Mesenteric fat pad (tissue), 1 donor: ENCODE data around the gene PODXL2. TPM values are rescaled to one million over a fixed set of nuclear protein-coding genes. Genes with fewer than 3 reads are reported as not detected.

Experiments
- DNase-seq: peaks from one replicate; pipeline ENCODE4 v3.0.0-alpha.2; 2020; ENCODE audit warnings: low spot score
- microRNA-seq: library from miRNA; unstranded; fragments of <30 nt; microRNA quantifications from one replicate; pipeline ENCODE4 v1.2.0, GENCODE V29; 2020; ENCODE audit warnings: borderline number of aligned reads
- total RNA-seq: library from RNA; stranded (reverse); fragmentation: NEBNext Ultra II Directional; extraction: Animal tissue kit (Norgen Biotek cat#: 25700); gene quantifications from one replicate; pipeline ENCODE4 v1.2.1, GENCODE V29; 2021
- donor health status: DM: yes; HTN: yes; CAD: no.

The PODXL2 gene
- total RNA-seq, 1 donor from 2014 or later, result 2.5 TPM

DNA sequence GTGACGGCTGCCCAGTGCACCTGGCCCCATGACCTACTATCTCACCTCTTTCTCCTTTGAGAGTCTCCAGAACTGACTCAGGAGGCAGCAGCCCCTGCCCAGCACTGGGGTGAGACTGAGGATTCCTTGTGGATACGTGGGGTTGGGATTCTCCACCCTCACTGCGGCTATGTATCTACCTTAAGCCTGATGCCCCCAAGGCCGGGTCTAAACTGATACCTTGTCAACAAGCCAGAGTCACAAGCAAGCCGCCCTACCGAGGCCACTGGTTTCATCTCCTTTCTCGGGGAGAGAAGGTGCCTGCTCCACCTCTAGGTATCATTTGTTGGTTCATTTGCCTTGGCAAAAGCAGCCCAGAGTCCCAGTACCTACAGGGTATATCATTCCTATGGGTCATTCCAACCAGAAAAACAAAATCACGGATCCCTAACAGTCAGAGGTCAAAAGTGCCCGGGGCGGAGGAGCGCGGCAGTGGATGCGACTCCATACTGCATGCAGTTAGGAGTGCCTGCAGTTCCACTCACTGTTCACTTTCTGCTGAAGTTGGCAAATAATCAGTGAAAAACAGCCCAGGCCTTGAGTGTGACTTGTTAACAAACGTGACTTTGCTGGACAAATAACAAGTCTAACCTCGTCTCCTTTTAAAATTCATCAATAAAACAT lies 91.3 kb downstream of the PODXL2 start:
- DNase-seq, result peak; percentile 83

GRCh38 chr3:127720985-127721935 lies 92.3 kb downstream of the PODXL2 start:
- peak; percentile 81 for DNase-seq

GRCh38 chr3:127722091-127722784 lies 93.3 kb downstream of the PODXL2 start:
- DNase-seq, result peak; percentile 74

Small RNA genes lying within 50 kb of the gene (microRNA-seq; reads per million reads assigned to microRNA genes)
- not detected for gene MIR7976

Other genes starting within 250 kb of the PODXL2 start
- 24.6 TPM for gene TPRA1, start 38.5 kb upstream of the PODXL2 start, total RNA-seq
- 2.4 TPM for gene MCM2, start 30.8 kb upstream of the PODXL2 start, total RNA-seq
- gene ABTB1, start 43.8 kb downstream of the PODXL2 start, total RNA-seq, result 34.8 TPM
- 301 TPM for gene MGLL, start 193.3 kb downstream of the PODXL2 start, total RNA-seq